ENCODE data around the gene CPPED1.

The CPPED1 gene

DNA sequence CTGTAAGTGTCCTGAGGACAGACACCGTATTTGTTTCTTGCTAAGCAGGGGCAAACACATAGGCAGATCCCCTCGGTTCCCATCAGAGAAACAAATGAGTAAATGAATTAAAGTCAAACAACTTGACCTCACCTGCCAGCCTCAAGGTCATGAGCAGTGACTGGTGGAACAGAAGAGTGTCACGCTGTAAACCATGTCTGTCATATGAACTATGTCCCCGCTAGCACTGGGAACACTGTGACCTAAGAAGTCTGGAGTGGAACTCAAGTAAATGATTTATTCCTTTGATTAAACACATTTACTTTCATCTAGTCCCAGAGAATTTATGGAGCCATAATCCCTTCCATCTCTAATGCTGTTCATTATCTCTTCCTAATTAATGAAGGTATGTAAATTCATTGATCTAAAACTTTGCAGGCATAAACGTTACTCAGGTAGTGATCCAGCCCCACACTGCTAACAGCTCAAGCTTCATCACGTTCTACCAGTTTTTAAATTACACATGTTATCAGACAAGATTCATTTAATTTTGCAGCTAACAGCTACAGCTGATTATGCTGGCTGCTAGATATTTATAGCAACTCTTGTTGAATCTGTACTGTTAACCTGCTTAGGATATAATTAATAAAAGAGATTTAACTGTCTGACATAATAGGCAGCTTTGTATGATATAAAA is 38.7 kb downstream of the CPPED1 start:
- DNase-seq = no peak

DNA sequence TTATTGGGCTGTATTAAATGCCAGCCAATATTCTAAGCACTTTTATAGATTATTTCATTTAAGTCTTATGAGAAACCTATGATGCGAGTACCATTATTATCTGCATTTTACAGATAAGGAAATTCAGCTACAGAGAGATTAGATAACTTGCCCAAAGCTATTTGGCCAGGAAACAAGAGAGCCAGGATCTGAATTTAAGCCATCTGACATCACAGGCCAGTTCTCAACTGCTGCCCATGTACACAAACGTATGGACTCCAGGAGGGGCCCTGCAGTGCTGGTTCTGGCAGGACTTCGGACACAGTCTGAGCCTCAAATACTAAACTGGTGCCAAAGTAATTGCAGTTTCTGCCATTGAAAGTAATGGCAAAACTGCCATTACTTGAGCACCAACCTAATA is 40.2 kb downstream of the CPPED1 start:
- DNase-seq = no peak

DNA sequence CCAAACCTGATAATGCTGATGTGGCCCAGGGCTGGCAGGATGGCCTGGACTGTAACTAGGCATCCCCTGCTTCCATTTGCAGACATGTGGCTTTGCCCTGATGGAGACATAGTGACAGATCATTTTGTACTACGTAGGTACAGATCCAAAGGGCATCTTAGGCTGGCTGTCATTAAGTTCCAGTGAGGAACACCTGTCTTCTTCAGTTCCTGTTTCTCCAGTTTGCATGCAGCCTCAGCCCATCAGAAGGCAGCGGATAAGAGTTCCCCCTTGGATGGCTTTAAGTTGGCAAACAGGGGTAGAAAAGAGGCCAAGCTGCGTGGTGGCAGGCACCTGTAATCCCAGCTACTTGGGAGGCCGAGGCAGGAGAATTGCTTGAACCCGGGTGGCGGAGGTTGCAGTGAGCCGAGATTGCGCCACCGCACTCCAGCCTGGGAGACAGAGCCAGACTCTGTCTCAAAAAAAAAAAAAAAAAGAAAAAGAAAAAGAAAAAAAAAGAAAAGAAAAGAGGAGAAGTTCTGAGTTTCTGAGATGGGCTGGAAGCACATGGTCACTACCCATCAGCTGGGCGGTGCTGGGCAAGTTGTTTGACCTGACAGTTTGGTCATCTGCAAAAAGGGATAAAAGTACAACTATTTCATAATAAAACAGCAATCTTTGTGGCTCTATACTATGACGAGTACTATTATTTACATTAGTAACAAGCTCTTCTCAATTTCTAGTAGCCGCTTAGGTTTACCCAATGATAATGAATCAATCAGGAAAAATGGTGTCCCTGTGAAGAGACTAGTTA is 42.7 kb downstream of the CPPED1 start:
- no peak for DNase-seq

DNA sequence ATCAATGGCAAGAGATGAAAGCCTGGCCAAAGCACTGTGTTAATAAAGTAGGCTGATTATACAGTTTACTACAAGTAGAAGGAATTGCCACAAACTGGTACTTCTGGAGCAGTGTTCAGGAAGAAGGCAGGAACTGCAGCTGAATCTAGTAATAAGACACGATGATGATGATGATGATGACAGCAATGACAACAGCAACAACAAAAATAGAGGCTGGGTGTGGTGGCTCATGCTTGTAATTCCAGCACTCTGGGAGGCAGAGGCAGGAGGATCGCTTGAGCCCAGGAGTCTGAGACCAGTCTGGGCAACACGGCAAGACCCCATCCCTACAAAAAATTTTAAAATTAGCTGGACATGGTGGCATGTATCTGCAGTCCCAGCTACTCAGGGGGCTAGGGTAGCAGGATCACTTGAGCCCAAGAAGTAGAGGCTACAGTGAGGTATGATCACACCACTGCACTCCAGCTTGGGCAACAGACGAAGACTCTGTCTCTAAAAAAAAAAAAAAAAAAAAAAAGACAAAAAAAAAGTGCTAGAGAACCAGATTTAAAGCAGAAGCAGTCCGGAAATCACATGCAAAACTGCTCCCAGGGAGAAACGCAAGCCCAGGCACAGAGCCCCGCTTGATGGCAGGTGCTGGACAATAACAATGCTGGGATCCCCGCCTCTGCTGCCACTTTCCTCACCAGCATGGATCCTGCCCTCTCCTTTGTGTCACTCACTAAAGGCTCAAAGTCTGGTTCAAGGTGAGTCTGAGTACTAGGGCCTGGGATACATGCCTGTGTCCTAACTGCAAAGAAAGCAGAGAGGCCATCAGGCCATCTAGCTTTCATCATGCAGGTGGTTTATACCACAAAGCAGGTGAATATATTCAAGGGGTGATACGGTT is 44.8 kb downstream of the CPPED1 start:
- DNase-seq = no peak

DNA sequence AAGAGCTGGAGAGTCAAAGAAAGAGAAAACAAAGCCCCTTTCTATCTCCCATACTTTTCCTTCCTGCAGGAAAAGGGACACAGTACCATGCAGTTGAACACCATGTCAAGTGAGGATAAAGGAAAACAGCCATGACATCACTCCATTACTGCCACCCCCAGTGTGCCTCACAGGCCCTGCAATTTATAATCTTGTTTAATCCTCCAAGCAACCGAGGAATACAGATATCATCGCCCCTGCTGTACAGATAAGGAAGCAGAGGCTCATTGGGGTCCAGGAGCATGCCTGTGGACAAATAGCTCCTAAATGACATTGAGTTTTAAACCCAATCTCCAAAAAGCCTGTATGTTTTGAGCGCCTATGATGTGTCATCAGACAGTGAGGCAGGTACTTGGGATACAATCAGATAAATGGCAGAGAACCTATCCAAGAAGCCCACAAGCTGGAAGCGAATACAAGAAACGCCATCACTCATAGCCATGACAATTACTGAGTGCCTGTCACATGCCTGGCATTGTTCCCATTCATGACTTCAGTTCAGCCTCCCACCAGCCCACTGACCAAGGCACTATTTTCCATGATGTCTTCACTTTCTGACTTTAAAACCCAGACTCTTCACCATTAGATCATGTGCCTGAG is 45.5 kb downstream of the CPPED1 start:
- no peak for DNase-seq

DNA sequence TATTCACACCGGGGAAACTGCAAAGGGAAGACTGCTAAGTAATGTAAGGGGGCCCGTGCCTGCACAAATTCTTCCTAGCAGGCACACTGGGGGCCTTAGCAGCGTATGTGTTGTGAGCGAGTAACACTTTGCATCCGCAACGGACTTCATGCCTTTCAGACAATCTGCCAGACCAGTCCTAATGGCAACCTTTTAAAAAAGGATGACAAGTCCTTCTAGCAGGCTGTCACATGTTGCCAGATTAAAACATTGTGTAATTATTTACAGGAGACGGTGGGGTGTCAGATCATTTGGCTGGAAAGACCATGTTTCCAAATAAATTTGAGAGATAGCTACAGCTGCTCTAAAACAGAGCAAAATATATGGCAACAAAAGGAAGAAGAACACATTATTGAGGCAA is 46.1 kb downstream of the CPPED1 start:
- no peak for DNase-seq

DNA sequence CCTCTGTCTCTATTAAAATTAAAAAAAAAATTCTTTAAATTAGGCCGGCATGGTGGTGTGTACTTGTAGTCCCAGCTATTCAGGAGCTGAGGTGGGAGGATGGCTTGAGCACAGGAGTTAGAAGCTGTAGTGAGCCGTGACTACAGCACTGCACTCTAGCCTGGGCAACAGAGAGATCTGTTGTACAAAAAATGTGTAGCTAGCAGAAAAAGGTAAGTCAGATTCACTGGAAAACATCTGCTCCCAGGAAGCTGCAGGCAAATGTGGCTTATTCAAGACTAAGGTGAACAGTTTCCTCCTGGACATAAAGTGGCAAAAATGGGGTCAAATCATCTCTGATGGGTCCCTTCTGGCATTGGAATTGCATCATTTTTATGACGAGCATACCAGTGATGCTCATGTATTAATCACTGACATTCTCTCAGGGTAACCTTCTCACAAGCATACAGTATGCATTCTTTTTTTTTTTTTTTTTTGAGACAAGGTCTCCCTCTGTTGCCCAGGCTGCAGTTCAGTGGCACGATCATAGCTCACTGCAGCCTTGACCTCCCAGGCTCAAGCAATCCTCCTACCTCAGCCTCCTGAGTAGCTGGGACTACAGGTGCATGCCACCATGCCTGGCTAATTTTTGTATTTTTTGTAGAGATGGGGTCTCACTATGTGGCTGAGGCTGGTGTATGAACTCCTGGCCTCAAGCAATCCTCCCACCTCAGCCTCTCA is 48.7 kb downstream of the CPPED1 start:
- DNase-seq = no peak

DNA sequence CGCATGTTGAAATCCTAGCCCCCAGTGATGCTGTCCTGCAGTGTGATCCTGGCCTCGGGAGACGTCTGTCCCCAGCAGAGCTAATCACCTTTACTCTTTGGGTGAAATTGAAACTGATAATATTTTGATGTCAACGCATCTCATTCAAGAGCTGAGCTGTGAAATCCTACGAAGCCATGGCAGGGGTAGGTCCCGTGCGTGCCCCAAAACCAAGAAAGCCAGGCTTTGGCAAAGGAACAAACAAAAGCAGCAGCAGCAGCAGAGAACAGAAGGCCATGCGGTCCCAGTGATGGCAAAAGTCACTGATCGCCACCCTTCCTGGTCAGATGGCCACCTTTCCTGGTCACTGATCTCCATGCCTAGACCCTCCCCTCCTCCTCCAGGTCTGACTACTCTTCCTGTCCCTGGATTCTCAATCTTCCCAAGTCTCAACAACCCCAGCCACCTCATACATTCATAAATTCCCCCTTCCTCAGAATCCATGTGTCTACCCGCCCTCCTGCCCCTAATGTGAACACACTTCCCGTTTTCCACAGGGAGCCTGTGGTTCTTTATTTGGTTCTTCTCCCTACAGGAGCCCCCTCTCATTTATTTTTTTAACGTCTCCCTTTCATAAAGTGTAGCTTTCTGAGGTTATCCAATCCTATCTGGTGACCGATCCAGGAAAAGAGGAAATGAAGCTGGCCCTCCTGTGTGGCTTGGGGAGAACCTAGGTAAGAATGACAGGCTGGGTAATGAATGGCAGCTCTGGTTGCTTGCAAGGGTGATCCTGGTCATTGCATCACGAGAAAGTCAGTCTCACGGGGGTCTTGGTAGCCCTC is 50.3 kb downstream of the CPPED1 start:
- DNase-seq = no peak

DNA sequence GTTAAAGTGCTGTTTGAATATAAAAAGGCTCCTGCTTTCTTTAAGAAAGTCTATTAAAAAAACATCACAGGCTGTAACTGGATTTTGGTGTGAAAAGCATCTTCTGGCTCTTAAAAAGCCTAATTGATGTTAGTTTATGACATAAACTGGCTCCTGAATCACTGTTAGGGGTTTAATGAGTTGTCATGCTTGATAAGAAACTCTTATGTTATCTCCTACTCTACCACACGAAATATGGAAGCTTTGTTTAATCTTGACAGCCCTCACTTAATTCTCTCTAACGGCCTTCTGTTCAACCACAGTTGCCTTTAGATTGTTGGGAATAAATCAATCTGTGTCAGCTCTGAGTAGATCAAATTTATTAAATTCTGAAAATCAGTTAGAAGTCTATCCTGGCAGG is 51.5 kb downstream of the CPPED1 start:
- DNase-seq = no peak

DNA sequence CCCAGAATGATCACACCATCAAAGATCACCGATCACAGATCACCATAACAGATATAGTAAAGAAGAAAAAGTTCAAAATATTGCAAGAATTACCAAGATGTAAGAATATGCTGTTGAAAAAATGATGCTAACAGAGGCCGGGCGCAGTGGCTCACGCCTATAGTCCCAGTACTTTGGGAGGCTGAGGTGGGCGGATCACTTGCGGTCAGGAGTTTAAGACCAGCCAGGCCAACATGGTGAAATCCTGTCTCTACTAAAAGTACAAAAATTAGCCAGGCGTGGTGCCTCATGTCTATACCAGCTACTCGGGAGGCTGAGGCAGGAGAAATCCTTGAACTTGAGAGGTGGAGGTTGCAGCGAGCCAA is 53.2 kb downstream of the CPPED1 start:
- DNase-seq = no peak

DNA sequence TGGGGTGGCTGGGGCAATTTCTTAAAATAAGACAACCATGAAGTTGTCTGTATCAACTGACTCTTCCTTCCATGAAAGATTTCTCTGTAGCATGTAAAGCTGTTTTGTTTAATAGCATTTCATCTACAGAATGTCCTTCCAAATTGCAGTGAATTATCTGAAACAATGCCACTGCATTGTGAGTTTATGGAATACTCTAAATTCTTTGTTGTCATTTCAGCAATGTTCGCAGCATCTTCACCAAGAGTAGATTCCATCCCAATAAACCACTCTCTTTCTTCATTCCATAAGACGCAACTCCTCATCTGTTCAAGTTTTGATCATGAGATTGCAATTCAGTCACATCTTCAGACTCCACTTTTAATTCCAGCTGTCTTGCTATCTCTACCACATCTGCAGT is 54.6 kb downstream of the CPPED1 start:
- DNase-seq = no peak

DNA sequence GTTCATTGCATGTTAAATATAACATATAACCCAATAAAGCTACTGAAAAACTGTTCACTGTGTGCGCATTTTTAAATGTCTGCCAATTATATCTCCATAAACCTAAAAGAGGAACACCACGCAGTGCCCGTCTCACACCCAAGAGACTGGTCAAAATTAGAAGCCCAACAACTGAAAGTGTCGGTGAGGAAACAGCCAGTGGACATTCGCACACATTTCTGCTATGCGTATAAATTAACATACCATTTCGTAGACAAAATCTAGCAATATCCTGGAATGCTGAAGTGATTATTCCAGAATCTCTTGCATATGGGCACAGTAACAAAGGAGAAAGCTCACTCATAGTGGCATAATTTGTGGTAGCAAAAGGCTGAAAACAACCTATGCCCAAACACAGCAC is 55.9 kb downstream of the CPPED1 start:
- no peak for DNase-seq

DNA sequence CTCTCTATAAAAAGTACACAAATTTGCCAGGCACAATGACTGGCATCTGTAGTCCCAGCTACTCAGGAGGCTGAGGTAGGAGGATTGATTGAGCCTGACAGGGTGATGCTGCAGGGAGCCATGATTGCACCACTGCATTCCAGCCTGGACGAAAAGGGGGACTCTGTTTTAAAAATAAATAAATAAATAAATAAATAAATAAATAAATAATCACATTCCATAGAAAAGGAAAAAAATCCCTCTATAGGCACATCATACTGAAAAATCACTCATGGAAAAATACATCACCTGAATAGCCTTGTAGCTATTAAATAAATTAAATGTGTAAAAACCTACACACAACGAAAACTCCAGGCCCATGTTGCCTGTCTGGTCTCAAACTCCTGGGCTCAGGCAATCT is 56.4 kb downstream of the CPPED1 start:
- no peak for DNase-seq

DNA sequence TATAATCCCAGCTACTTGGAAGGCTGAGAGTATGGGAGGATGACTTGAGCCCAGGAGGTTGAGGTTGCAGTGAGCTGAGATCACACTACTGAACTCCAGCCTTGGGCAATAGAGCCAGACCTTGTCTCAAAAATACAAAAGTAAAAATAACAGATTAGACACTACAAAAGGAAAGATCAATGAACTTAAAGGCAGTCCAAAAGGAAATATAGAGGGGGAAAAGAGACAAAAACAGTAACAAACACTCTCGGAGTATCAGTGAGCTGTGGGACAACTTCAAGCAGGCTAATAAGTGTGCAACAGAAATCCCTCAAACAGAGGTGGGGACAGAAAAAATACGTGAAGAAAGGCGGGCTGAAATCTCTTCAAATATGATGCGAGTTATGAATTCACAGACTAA is 58.8 kb downstream of the CPPED1 start:
- no peak for DNase-seq

DNA sequence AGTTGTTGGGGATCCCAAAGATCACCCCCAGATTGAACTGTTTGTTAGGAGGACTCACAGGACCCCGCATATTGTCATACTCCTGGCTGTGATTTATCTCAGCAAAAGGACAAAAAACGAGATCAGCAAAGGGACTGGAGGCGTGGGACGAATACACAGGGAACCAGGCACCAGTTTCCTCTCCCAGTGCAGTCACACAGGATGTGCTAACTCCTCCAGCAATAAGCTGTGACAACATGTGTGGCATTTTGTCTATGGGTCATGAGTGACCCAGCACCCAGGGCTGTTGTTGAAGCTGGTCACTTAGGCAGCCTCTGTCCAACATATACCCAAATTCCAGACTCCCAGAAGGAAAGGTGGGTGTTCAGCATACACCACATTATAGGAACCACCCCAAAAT is 60.9 kb downstream of the CPPED1 start:
- DNase-seq = no peak

DNA sequence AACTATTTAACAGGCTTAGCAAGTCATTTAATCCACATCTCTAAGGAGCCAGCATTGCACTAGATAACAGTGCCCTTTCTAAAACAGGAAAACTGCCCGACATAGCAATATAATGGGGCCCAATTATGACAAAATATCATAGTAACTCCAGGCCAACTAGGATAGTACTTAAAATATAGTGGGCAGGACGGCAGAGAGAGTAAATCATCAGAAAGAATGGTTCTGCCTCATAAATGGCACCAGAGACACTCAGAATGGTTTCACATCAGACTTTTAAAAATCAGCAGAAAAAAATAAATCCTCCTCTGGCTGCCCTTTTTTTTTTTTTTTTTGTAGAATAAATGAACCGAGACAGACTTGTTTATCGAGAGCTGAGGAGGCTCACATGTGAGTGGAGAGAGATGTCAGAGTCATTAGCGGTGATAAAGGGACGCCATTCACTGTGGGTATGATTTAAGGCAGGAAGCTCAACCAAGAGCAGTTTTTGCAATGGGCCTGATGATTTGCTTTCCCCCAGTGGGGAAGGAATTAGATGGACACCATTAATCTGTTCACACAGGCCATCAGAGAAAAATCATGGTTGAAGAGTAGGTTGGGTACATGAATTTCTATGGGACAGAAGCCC is 62.6 kb downstream of the CPPED1 start:
- DNase-seq = no peak

DNA sequence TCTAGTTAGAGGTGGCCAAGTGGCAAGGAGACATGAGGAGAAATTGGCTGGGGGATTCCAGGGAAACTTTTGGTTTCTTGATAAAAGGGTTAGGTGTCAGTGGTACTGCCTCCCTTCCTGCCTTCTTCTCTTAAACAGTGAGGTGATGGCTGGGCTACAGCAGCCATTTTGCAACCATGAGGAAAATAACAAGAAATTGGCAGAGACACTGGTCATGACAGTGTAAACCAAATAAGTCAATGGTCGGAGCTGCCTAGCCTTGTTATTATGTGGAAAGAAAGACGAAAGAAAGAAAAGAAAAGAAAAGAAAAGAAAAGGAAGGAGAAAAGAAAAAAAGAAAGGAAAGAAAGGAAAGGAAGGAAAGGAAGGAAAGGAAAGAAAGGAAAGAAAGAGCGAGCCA is 63.9 kb downstream of the CPPED1 start:
- DNase-seq = no peak

DNA sequence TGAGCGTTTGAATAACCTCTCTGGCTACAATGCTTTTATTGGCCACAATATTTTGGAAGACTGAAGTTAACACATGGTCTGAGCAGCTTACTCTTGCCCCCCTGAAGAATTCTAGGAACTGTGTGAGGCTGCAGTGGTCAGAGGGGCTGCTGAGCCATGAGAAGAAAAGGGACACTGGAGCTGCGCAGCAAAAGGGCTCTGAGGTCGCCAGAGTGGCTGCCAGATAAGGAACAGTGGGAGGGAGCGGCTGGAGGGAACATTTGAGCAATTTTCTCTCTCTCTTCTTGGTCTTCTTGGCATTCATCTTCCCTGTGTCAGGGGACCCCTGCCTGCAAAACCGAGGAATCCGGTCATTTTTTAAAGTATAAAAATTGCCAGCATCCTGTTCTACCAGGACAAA is 66.1 kb downstream of the CPPED1 start:
- no peak for DNase-seq

DNA sequence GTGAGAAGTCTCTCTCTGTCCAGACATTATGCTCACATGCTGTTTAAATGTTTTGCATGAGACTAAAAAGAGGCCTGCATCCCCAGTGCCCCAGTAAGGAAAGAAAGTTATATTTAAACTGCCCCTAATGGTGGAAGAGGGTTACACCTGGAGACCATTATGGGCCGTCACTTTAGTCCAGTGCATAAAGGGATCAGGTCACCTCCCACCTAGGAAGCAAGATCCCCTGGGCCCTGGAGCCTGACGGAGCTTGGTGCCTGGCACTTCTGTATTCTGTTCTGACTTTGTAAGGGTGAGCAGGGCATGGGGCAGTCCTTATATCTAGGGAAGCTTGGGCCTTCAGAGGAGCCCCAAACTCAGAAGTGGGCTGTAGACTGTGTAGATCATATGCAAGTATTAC is 67.9 kb downstream of the CPPED1 start:
- no peak for DNase-seq

DNA sequence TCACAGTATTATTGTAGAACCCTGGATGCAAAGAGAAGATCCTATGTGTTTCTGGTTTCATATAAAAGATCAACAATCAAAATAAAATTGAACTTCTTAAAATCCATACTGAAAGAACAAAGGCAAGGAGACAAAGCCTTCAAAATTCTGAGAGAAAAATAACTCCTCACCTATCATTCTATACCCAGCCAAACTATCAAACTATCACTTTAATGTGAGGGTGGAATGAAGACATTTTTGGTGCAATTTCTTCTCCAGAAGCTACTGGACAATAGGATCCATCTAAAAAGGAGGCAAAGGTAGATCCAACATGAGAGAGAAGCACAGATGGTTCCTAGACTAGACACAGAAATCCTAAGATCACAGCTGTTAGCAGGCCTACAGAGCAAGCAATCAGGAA is 71.1 kb downstream of the CPPED1 start:
- no peak for DNase-seq

DNA sequence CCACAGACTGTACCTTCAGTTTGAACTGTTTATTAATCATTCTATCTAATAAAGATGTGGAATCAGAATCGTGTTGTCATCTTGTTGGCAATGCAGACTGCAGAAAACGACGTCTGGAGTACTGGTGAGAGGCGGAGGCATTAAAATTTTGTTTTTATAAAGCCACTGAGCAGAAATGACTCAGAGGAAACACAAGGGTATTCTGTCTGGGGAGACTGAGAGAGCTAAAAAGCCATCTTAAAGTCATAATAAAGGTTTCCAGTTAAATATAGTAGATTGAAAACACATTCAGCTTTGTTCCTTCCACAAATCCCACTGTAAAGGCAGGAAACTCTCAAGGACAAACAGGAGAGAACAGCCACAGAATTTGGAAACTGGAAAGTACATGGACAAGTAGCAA is 74.2 kb downstream of the CPPED1 start:
- no peak for DNase-seq
